Uterus (tissue), 4 donors: Measurements from ENCODE around the gene EIF3F. TPM values are rescaled to one million over a fixed set of nuclear protein-coding genes. Genes with fewer than 3 reads are reported as not detected.
"Not testable (repeated sequence)": the region's sequence is repeated elsewhere in the genome, so short reads cannot be mapped to it uniquely, and the experiment has no call there.

Experiments used
- DNase-seq, 2 donors: peaks; one replicate each; pipeline ENCODE4 v3.0.0-alpha.2; 2019 to 2020
- H3K27ac ChIP-seq, 2 donors: fragments of 200-600 bp; sonication (generic); 1 replicate in 1 of 2; 2 replicates in 1 of 2; pipeline ENCODE4 v1.5.1; 2016 to 2018
- H3K27me3 ChIP-seq, 2 donors: fragments of 200-600 bp; sonication (generic); one replicate each; pipeline ENCODE4 v1.5.1; 2018 to 2019; ENCODE audit warnings: control low read depth in 1 of 2
- H3K36me3 ChIP-seq, 2 donors: fragments of 200-600 bp; sonication (generic); one replicate each; pipeline ENCODE4 v1.5.1; 2019; ENCODE audit warnings: control low read depth in 1 of 2
- H3K4me1 ChIP-seq, 2 donors: fragments of 200-600 bp; sonication (generic); one replicate each; pipeline ENCODE4 v1.5.1; 2018 to 2019; ENCODE audit warnings: control low read depth in 1 of 2
- H3K4me3 ChIP-seq, 2 donors: fragments of 200-600 bp; sonication (generic); 1 replicate in 1 of 2; 2 replicates in 1 of 2; pipeline ENCODE4 v1.5.1; 2018 to 2019; ENCODE audit warnings: mild to moderate bottlenecking in 1 of 2
- H3K9me3 ChIP-seq, 2 donors: fragments of 200-600 bp; sonication (generic); one replicate each; pipeline ENCODE4 v1.5.1; 2019; ENCODE audit warnings: control low read depth in 1 of 2
- POLR2A ChIP-seq, 2 donors: fragments of 450-650 bp; IDR thresholded peaks; one replicate each; pipeline ENCODE4 v1.6.1; 2016; ENCODE audit warnings: antibody characterized with exemption in 2 of 2, mild to moderate bottlenecking in 1 of 2, moderate library complexity in 1 of 2
- intact Hi-C: fragments of 100-400 bp; cut with DNase I; formaldehyde crosslinking; loops from one replicate; pipeline ENCODE4 v1.15.1; 2023; ENCODE audit warnings: low total_unique reads
- total RNA-seq, 4 donors: library from RNA; depleted of rRNA in 3 of 4; stranded (reverse); fragments of >200 nt in 3 of 4; gene quantifications; one replicate each; pipeline versions ENCODE4 v1.1.0 to v1.2.4, GENCODE V29; 2014 to 2023
- TF ChIP-seq, protein P1 (sequence below), 4 experiments: fragments of 200-600 bp in 2 of 4; fragments of 450-650 bp in 2 of 4; sonication (generic) in 2 of 4; IDR thresholded peaks; one replicate each; pipeline ENCODE4 v1.5.1; 2016 to 2019; ENCODE audit warnings: antibody characterized with exemption in 4 of 4, mild to moderate bottlenecking in 2 of 4, moderate library complexity in 1 of 4
- donor health status: DM: yes; HTN: yes; CAD: no.

EIF3F gene
- total RNA-seq, 4 donors from 2014 or later, result 97.9 to 261 (median 213) TPM

DNA sequence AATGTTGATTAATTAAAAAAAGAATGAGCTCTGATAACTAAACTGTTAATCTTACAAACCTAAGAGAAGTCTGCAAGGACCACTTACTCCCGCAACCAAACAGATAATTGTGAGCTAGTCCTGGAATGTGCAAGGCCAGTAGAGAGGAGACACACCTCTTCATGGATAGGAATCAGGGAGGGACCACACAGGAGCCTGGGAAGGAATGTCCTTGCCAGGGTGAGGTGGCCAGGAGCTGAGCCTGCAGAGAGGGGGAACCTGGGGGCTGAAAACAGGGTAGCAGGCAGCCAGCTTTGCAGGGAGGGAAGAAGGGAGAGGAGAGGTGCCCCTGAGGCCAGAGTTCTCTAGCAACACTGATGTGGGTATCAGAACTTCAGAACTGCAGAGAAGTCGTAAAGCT lies 12.5 kb upstream of the EIF3F start:
- DNase-seq, result no peak
- intact Hi-C loops, result no loop called here
- no peak overlapping the region for H3K4me3 ChIP-seq
- H3K27ac ChIP-seq, result no peak overlapping the region
- H3K27me3 ChIP-seq, result no peaks in the 10 kb centered on the region
- no peak for TF ChIP-seq POLR2A (IDR thresholded peaks at IDR 0.05)
- TF ChIP-seq, protein P1, sequence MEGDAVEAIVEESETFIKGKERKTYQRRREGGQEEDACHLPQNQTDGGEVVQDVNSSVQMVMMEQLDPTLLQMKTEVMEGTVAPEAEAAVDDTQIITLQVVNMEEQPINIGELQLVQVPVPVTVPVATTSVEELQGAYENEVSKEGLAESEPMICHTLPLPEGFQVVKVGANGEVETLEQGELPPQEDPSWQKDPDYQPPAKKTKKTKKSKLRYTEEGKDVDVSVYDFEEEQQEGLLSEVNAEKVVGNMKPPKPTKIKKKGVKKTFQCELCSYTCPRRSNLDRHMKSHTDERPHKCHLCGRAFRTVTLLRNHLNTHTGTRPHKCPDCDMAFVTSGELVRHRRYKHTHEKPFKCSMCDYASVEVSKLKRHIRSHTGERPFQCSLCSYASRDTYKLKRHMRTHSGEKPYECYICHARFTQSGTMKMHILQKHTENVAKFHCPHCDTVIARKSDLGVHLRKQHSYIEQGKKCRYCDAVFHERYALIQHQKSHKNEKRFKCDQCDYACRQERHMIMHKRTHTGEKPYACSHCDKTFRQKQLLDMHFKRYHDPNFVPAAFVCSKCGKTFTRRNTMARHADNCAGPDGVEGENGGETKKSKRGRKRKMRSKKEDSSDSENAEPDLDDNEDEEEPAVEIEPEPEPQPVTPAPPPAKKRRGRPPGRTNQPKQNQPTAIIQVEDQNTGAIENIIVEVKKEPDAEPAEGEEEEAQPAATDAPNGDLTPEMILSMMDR (IDR thresholded peaks at IDR 0.05), result no peak
- H3K9me3 ChIP-seq, result no peaks in the 10 kb centered on the region
- H3K36me3 ChIP-seq, result no peaks in the 10 kb centered on the region
- H3K4me1 ChIP-seq, result no peaks in the 10 kb centered on the region

GRCh38 chr11:7977232-7977917 lies 9.8 kb upstream of the EIF3F start:
- H3K9me3 ChIP-seq, result no peaks in the 10 kb centered on the region
- intact Hi-C loops, result no loop called here
- no peak overlapping the region for H3K4me3 ChIP-seq
- DNase-seq, result no peak
- H3K27ac ChIP-seq, result no peak overlapping the region
- H3K27me3 ChIP-seq, result no peaks in the 10 kb centered on the region
- no peaks in the 10 kb centered on the region for H3K36me3 ChIP-seq
- H3K4me1 ChIP-seq, result no peaks in the 10 kb centered on the region
- TF ChIP-seq, protein P1 (IDR thresholded peaks at IDR 0.05), result no peak
- TF ChIP-seq POLR2A (IDR thresholded peaks at IDR 0.05), result no peak

DNA sequence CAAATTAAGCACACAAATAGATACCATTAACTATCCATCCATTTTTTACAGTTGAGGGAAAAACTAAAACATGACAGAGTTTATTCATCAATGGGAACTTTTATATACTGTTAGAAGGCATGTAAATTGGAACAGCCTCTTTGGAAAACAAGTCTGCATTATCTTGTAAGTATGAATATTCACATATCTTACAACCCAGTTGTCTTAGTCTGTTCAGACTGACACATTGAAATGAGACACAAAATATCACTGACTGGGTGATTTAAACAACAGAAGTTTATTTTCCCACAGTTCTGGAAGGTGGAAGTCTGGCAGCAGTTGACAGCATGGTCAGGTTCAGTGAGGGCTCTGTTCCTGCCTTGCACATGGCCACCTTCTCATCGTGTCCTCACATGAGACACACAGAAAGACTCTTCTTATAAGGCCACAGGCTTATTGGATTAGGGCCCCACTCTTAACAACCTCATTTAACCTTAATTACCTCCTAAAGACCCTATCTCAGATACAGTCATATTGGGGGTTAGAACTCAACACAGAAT lies 5.4 kb upstream of the EIF3F start:
- DNase-seq, result no peak
- no peaks in the 10 kb centered on the region for H3K27me3 ChIP-seq
- H3K9me3 ChIP-seq, result no peaks in the 10 kb centered on the region
- H3K4me3 ChIP-seq, result no peak overlapping the region
- H3K27ac ChIP-seq, result no peak overlapping the region
- H3K4me1 ChIP-seq, result no peaks in the 10 kb centered on the region
- intact Hi-C loops, result no loop called here
- TF ChIP-seq POLR2A (IDR thresholded peaks at IDR 0.05), result no peak
- TF ChIP-seq, protein P1 (IDR thresholded peaks at IDR 0.05), result no peak
- no peaks in the 10 kb centered on the region for H3K36me3 ChIP-seq

DNA sequence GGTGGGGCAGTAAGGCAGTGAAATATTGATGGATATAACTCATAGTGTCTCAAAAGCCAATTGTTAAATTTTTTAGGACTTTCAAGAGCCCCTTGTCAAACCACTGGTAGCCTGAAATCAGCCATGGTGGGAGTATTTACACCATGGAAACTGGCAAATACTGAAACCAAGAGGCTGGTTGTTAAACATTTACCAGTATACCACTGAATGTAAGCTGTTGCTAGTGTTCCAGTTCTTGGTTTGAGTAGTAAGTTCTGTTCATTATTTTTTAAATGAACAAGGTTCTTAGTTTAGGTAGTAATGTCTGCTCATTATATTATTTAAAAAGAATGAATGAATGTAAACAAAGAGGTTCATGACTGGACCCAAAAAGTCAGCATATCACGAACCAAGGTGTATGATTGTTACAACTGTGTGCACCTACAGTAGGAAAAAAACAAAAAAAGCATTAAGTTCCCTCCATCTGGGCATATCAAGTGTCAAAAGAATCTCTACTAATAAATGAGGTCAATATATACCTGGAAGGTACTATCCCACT lies 4.5 kb upstream of the EIF3F start:
- no peak for TF ChIP-seq POLR2A (IDR thresholded peaks at IDR 0.05)
- TF ChIP-seq, protein P1 (IDR thresholded peaks at IDR 0.05), result no peak
- Histone ChIP-seq H3K27me3 (no peaks in the 10 kb centered on the region), H3K9me3 (no peaks in the 10 kb centered on the region), H3K36me3 (no peaks in the 10 kb centered on the region), H3K27ac (no peak overlapping the region), H3K4me1 (no peaks in the 10 kb centered on the region), H3K4me3 (no peak overlapping the region)
- intact Hi-C loops, result no loop called here
- no peak for DNase-seq

DNA sequence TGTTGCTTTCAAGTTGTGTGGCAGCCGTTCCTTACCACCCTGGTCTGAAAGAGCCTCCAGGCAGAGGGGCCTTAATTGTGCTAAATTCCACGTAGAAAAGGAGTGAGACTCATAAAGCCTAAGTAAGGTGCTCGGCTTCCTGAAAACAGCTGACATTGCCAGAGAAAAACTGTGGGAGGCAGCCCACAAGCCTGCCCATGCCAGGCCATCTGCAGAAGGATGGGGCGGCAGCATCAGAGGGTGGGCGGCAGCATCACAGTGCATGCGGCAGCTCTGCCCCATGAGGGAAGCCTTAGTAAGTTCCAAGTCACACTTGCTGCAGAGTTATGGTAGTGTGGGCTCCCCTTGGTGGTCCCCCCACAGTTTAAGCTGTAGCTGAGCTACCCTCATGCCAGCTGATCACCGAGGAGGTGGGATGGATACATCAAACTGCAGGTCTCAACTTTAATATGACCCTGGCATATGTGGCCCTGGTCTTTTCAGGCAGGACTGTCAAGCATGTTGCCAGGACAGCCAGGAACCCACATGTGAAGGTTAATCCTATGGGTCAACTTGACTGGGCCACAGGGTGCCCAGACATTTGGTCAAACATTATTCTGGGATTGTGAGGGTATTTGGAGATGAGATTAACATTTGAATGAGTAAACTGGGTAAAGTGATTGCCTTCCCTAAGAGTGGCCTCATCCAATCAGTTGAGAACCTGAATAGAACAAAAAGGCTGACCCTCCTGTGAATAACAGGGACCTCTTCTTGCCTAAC lies 3.1 kb upstream of the EIF3F start:
- H3K27me3 ChIP-seq, result no peaks in the 10 kb centered on the region
- intact Hi-C loops, result no loop called here
- no peak for DNase-seq
- H3K9me3 ChIP-seq, result no peaks in the 10 kb centered on the region
- no peak overlapping the region for H3K4me3 ChIP-seq
- peaks cover 6% of the 10 kb centered on the region in 2 donors for H3K4me1 ChIP-seq
- no peak for TF ChIP-seq POLR2A (IDR thresholded peaks at IDR 0.05)
- no peak overlapping the region for H3K27ac ChIP-seq
- H3K36me3 ChIP-seq, result no peaks in the 10 kb centered on the region

DNA sequence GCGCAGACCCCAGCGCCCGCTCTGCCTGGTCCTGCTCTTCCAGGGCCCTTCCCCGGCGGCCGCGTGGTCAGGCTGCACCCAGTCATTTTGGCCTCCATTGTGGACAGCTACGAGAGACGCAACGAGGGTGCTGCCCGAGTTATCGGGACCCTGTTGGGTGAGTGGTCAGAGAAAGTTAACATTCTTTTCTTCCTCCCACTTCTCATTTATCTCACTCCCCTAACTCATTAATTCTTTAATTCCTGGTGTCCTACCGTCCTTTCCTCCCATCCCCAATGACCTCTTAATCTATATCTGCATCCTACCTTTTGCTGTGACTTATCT lies 385 bp downstream of the EIF3F start:
- DNase-seq, H3K9me3 ChIP-seq, H3K36me3 ChIP-seq, H3K27me3 ChIP-seq, intact Hi-C loops: not testable (repeated sequence)
- H3K4me3 ChIP-seq, result peak overlapping the region; percentile 89 to 96
- peaks cover 6 to 15% of the 10 kb centered on the region in 2 donors for H3K4me1 ChIP-seq
- peak overlapping the region; percentile 88 to 89 for H3K27ac ChIP-seq
